ENCODE data around the gene OVCH1.

DNA sequence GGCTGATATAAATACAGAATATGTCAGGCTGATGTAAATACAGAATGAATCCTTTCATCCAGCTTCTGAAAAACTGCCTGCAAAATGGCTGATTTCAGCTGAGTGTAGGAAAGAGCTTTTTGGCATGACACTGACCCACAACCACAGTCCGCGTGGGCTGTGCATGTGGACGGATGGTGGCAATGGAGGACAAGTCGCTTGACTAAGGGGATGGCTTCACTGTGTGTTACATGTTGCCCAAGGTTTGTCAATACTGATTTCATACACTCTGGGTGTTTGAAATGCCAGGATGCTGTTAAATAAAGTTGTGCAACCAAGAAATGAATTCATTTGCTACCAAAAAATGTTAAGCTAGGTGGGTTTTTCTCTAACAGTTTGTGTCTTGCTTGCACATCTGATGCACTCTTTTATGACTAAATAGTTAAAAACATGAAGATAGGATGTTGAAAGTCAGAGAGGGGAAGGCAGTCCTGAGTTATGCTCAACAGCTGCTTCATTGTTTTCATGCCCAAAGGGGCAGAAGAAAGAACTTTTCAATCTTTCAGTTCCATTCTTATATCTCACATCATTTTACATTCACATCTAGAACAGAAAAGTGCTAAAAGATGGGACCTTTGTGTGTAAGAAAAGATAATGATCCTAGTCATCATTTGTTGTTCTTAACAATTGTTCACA, 36.5 kb upstream of the OVCH1 start:
- TF ChIP-seq, protein P1, sequence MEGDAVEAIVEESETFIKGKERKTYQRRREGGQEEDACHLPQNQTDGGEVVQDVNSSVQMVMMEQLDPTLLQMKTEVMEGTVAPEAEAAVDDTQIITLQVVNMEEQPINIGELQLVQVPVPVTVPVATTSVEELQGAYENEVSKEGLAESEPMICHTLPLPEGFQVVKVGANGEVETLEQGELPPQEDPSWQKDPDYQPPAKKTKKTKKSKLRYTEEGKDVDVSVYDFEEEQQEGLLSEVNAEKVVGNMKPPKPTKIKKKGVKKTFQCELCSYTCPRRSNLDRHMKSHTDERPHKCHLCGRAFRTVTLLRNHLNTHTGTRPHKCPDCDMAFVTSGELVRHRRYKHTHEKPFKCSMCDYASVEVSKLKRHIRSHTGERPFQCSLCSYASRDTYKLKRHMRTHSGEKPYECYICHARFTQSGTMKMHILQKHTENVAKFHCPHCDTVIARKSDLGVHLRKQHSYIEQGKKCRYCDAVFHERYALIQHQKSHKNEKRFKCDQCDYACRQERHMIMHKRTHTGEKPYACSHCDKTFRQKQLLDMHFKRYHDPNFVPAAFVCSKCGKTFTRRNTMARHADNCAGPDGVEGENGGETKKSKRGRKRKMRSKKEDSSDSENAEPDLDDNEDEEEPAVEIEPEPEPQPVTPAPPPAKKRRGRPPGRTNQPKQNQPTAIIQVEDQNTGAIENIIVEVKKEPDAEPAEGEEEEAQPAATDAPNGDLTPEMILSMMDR (IDR thresholded peaks at IDR 0.05 in 8 of 11, conservative IDR thresholded peaks at IDR 0.05 in 3 of 11): no peak
- TF ChIP-seq POLR2A (IDR thresholded peaks at IDR 0.05) (no peak), POLR2AphosphoS5 (IDR thresholded peaks at IDR 0.05) (no peak)

Measured in spleen (tissue), 7 donors.